NCI-H1436 treated with DMSO at 0.1 percent for 48 hours (cell line): Measurements from ENCODE around the gene STAMBPL1.

Source experiments
- DNase-seq: peaks from one replicate; lab custom pipeline; 2025; lab: John Stamatoyannopoulos, UW

Gene STAMBPL1

DNA sequence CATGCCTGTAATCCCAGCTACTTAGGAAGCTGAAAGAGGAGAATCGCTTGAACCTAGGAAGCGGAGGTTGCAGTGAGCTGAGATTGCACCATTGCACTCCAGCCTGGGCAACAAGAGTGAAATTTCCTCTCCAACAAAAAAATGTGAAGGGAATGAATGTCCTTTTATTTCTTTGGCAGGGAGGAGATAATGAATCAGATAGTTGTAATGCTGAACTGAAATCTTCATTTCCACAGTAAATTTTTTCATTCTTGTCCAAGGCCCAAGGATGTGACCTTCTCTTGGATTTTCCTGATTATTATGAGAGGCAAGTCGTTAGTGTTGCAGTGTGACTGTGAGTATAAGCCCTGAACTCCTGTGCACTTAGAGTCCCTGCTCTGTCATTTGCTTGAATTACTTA, 13.6 kb downstream of the STAMBPL1 start:
- DNase-seq, result no peak

DNA sequence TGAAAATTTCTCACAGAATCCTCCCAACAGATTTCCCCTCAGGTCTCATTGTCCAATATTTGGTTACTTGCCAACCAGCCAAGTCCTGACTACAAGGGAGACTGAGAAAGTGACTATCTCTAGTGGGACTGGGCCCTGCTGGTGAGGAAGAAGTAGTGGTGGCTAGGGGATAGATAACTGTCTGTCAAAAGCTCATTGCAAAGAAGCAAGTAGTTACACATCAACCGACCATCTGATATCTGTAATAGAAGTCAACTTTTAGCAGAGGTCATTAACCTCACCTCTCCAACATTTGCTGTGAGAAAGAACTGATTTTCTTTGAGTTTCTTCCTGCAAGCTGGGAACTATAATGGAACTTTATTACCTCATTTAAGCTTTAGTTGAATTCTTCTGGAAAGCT, 15.2 kb downstream of the STAMBPL1 start:
- no peak for DNase-seq

- DNase-seq, result no peak
Observed at GRCh38 chr10:88896372-88896993, 16.4 kb downstream of the STAMBPL1 start.

- DNase-seq, result no peak
Observed at GRCh38 chr10:88896994-88897853, 17.2 kb downstream of the STAMBPL1 start.

- DNase-seq, result no peak
Observed at GRCh38 chr10:88898727-88899126, 18.7 kb downstream of the STAMBPL1 start.

DNA sequence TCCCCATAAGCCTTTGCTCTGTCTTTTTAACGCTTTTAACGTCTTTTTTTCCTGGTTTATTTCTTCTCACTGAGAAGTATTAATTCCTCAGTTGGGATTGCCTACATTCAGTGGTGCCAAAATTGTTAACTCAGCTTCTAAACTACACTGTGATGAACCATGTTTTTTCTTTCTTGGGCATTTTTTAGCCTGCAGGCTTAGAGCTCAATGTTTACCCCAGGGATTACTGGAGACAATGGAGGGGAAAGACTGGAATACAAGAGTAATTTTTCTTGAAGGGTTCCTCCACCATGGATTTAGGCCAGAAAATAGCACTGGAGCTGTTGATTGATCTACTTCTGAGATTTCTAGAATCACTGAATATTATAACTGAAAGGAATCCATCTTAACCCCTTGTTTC, 19.8 kb downstream of the STAMBPL1 start:
- DNase-seq, result no peak

GRCh38 chr10:88901206-88901983, 21.4 kb downstream of the STAMBPL1 start:
- DNase-seq, result no peak

GRCh38 chr10:88901984-88902789, 22.1 kb downstream of the STAMBPL1 start:
- no peak for DNase-seq

DNA sequence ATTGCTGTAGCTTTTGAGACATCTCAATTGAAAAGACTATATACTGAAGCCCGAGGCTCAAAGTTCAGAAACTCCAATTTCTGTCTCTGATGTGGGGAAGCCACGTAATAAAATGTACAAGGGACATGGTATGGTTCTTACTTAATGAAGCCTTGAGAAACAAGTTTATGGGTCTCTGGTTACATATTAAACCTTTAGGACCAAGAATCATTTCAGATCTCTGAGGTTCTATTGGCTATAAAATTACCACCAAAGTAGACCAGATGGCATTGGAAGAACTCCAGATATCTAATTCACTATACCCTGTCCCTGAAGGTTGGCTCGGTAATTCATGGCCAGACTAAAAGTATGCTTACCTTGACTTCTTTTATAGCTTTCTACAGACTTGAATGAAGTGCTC, 23.7 kb downstream of the STAMBPL1 start:
- no peak for DNase-seq

DNA sequence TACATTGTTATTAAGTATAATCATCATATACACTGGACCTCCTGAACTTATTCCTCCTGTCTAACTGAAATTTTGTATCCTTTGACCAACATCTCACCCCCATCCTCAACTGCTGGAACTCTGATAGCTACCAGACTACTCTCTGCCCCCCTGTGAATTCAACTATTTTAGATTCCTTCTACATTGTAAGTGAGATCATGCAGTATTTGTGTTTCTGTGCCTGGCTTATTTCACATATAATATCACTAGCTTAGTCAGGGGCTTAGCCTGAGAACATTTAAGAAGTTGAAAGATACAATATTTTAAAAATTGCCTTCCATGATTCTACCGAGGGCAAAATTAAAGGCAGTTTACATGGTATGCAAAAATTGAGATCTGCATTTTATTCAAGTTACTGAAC, 26.9 kb downstream of the STAMBPL1 start:
- DNase-seq, result no peak

GRCh38 chr10:88908194-88908593, 28.1 kb downstream of the STAMBPL1 start:
- no peak for DNase-seq

DNA sequence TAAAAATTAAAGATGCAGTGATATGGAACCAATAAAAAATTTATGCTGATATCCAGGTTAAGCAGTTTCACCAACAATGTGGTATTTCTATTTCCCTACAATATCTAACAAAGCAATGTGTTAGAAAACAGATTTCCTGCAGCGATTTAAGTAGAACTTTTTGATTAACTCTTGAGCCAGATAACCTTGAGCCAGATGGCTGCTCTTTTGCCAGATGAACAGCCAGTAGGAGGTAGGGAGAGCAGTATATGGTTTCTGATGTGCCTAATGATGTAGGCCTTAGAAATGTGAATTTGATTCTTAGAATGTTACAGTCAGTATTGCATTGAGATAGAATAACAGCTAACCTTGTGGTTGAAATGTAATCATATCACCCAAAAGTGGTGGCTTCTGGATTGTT, 31.1 kb downstream of the STAMBPL1 start:
- no peak for DNase-seq

DNA sequence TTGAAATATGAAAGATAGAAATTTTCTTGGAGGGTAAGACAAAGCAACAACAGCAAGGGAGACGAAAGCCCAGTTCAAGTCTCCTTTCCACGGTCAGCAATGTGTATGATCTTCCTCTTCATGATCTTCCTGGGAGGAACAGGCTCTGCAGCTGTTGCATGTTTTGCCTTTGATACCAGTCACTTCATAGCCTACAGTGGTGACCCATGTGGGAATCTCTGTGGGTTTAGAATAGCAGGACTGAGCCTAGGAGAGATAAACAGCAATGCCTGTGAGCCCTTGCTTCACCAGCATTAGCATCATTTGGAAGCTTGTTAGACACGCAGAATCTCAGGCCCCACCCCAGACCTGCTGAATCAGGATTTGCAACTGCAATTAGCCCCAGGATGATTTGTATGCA, 31.8 kb downstream of the STAMBPL1 start:
- no peak for DNase-seq

DNA sequence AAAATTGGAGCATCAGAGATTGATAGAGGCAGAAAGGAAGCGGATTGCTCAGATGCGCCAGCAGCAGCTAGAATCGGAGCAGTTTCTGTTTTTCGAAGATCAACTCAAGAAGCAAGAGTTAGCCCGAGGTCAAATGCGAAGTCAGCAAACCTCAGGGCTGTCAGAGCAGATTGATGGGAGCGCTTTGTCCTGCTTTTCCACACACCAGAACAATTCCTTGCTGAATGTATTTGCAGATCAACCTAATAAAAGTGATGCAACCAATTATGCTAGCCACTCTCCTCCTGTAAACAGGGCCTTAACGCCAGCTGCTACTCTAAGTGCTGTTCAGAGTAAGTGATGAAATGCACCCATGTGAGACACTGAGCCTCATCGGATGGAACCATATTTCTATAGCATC, 33.1 kb downstream of the STAMBPL1 start:
- DNase-seq, result no peak

DNA sequence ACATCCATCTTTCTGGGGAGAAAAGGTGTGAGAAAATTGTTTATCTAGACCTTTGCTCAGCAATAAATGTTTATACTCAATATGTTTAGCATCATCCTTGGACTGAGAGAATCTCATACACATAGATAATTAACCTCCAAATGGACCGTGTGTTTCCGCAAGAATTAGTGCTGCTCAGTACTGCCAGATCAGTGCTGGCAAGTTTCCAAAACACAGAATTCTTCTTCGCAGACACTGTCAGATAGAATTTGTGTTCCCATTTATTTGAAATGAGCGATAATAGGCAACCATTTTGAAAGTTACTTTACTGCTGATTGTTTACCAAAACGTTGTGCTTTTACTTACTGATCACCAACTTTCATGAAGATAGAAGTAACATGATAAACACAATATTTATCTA, 33.7 kb downstream of the STAMBPL1 start:
- no peak for DNase-seq

DNA sequence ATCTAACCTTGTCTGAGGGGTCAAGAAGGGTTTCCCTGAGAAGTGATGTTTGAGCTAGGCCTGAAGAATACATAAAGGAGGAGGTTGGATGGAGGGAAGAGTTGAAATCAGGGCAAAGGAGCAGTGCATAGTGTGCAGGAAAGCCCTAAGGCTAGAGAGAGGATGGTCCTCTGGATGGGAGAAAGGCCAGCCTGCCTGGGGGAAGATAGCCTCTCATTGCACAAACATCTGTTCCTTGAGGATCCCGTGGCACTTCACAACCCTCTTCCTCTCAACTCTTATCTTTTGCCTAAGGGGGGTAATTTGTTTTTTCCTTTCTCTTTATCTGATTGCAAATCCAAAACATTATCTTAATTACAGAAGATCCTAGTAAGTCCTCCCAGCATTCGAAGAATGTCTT, 35.7 kb downstream of the STAMBPL1 start:
- DNase-seq, result no peak

DNA sequence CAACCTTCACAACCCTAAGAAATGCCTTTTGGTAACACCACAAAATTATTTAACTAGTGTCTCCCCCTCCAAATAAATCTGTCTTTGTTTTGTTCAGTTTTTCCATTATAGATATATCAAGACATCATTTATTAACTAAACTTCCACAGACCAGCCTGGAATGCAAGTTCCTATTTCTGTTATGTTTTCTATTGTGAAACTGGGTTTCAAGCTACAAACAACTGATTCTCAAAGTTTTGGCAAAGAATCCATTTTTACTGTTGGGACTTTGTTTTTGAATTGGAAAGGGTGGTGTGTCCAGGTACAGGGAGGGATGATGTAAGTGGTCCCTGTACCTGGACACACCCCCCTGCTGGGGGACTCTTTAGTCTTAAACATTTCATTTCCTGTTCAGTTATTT, 36.2 kb downstream of the STAMBPL1 start:
- DNase-seq, result no peak

DNA sequence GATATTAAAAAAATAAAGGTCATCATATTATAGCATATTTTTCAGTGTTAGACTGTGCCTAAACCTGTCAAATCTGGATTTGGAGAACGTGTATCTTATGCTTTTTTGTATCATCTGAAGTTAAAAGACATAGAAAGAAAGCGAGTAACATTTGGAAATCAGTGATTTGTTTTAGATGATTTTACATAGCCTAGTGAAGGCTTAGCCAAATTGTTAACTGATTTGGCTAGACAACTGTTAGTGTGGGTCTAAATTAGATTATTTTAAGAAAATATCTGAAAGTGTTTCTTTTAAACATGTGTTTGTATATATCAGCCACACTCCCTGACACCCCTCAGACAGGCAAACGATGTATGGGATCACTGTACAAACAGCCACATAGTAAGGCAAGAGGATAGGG, 36.9 kb downstream of the STAMBPL1 start:
- DNase-seq, result no peak

- no peak for DNase-seq
Observed at GRCh38 chr10:88918191-88918905, 38.3 kb downstream of the STAMBPL1 start.

DNA sequence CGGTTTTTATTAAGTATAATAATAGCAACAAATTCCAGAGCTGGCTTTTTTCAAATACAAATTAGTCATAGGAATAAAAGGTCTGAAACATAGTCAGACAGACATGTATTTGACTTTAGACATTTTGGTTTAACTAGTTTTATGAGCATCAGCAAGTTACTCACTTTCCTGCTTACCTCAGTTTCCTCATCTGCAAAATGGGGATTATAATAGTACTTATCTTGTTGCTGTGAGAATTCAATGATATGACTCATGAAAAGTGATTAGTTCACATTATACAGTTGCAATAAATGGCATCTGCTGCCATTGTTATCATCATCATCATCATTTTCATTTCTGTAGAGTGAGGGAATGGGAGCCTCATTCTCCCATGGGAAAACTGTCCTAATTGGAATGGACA, 39.0 kb downstream of the STAMBPL1 start:
- no peak for DNase-seq

GRCh38 chr10:88920198-88920597, 40.2 kb downstream of the STAMBPL1 start:
- DNase-seq, result no peak
